Urothelium cell line (cell line): ENCODE measurements around the gene GPBP1L1.

Source experiments
- DNase-seq: peaks from one replicate; pipeline ENCODE4 v3.0.0; 2011; ENCODE audit warnings: low spot score, mixed read lengths
- FAIRE-seq: peaks from 2 replicates; lab custom pipeline; 2011; peaks lifted over from hg19 to GRCh38; lab: Jason Lieb, UNC

GPBP1L1 gene

GRCh38 chr1:45643978-45644377 is 42.4 kb downstream of the GPBP1L1 start:
- peak; percentile 13 for DNase-seq
- FAIRE-seq = no peak

DNA sequence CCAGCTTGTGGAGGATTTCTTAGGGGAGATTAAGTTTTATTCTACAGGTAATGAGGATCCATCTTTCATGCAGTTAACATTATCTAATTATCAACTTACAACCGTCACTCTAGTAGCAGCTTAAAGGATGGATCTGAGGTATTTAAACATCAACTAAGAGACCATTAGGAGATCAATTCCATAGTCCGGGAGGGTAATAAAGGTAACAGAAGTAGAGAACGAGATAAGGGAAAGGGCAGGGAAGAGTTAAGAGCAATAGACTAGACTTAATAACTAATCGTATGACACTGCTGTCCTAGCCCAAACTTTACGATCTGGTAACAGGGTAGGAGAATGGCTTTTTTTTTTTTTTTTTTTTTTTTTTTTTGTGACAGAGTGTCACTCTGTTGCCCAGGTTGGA is 43.0 kb downstream of the GPBP1L1 start:
- DNase-seq (no peak), FAIRE-seq (no peak)

DNA sequence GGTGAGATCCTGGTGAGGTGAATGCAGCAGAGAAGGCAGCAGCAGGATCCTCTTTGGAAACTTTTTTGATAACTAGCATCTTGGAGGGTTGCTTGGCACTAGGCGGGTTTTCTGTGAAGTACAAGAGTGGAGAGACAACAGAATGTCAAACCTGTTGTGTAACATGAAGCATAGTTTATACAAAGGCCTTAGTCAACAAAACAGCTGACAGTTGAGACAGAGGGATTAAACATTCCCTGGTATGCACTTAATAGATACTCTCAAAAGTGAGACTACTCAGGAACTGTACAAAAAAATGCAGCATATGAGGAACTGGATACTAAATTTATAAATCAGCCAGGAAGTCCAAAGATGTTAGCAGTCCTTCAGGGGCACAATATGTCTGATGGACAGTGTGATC is 46.0 kb downstream of the GPBP1L1 start:
- DNase-seq (no peak), FAIRE-seq (no peak)

GRCh38 chr1:45635211-45635610 is 51.1 kb downstream of the GPBP1L1 start:
- no peak for FAIRE-seq
- no peak for DNase-seq

DNA sequence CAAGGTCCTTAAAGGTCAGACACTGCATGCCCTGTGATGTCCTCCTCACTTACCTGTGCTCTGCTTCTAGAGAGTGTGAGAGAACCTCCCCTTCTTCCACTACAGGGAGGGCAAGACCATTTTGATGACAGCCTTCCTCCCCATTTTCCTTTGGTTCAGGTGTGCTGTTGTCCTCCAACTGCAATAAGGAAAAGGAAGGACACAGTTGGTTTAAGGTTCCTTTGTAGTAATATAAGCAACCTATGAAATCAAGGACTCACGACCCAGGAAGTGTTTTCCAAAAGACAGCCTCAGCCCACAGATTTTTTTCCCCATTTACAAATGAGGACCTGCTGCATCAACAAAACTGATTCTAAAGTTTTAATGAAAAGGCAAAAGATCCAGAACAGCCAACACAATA is 55.9 kb downstream of the GPBP1L1 start:
- FAIRE-seq = no peak
- DNase-seq = no peak

DNA sequence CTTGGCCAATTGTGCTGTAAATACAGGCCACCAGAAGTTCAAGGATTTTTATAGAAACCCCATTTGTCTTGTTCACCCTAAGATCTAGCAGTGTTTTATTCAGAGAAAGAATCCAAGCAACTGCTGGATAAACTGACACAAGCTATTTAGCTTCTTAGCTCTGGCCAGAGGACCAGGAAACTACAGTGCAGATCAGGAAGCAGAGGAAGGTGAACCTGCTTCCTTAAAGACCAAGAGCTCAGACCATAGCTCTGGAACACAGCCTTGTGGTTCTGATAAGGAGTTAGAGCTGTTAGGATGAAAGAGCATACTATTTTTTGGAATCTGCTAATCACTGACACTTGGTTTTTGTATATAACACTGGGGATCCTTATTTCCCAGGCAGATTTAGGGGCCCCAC is 57.3 kb downstream of the GPBP1L1 start:
- no peak for FAIRE-seq
- no peak for DNase-seq

GRCh38 chr1:45623972-45624371 is 62.4 kb downstream of the GPBP1L1 start, which contains the start of gene CCDC17:
Gene CCDC17 (minus strand): TSS chr1:45624054. CDS start chr1:45623909, 145 bp downstream.
- FAIRE-seq (no peak), DNase-seq (no peak)

DNA sequence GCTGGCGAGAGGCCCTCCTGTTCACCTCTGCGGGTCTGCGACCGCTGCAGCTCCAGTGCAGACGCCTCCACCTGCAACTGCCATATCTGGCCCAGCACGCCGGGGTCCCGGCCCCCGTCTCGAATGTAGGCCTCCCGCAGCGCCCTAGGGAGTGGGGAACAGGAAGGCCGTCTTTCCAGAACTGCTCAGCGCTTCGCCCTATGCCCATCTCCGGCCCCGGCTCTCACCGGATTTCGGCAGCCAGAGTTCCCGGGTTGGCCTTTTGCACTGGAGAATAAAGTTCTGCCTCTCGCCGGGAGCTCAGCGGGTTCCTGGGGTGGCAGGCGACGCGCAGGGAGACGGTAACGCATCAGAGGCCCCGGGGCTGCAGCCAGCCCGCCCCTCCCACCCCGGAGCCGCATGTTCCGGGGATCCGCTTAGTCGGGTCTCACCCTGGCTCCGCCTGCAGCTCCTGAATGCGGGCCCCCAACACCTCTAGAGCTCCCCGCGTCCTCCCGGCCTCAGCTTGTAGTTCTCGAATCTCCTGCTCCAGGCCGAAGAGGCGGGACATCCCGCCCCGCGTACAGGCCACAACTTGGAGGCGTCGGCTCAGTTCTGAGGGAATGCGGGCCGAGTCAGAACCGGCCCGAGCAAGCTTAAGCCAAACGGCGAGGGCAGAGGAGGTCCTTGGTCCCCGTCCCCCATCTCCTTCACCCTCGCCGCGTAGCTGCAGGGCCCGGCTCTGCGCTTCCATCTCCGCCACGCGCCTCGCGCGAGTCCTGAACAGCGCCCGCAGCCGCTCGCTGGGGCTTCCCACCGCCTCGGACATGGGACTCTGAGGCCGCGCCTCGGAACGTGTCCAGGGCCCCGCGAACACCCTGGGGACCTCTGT is 63.6 kb downstream of the GPBP1L1 start:
- no peak for DNase-seq
- no peak for FAIRE-seq

DNA sequence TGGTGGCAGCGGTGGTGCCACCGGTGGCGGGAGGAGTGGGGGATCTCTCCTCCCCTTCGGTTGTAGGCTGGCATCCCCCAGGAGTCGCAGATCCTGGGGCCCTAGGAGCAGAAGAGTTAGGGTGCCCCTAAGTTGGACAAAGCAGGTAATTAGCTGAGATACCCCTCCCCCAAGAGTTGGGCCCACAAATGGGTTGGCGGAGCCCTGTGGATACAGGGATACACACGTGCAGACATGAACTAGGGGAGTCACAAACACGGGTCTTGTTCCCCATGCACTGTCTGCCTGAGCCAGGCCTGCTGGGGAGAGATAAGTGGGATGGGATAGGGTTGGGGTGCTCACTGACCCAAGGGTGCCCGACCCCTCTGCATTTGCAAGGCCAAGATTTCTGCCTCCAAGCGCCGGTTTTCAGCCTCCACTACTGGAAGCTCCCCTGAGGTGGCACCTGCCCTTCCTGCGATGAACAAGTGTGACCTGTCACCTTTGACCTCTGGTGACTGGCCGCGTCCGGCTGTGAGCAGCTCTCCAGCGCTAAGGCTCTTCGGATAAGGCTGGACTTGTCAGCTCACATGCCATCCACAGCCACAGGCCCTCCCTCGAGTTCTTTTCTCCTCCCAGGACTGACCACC is 64.3 kb downstream of the GPBP1L1 start:
- no peak for FAIRE-seq
- DNase-seq = peak; percentile 7

DNA sequence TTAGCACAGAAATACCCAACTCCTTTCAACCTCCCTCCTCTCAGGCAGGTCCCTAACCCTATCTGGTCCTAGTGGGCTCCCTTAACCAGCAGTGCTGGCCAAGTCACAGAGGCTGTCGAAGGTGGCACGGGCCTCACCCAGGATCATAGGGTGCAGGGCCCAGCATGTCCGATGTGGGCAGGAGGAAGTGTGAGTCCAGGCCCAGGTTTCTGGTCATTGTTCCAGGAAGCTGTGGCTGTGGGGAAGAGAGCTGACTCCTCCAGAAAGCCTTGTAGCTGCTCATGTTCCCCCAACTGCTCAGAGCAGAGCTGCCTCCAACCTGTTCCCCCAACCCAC is 64.9 kb downstream of the GPBP1L1 start:
- FAIRE-seq = no peak
- peak; percentile 6 for DNase-seq

DNA sequence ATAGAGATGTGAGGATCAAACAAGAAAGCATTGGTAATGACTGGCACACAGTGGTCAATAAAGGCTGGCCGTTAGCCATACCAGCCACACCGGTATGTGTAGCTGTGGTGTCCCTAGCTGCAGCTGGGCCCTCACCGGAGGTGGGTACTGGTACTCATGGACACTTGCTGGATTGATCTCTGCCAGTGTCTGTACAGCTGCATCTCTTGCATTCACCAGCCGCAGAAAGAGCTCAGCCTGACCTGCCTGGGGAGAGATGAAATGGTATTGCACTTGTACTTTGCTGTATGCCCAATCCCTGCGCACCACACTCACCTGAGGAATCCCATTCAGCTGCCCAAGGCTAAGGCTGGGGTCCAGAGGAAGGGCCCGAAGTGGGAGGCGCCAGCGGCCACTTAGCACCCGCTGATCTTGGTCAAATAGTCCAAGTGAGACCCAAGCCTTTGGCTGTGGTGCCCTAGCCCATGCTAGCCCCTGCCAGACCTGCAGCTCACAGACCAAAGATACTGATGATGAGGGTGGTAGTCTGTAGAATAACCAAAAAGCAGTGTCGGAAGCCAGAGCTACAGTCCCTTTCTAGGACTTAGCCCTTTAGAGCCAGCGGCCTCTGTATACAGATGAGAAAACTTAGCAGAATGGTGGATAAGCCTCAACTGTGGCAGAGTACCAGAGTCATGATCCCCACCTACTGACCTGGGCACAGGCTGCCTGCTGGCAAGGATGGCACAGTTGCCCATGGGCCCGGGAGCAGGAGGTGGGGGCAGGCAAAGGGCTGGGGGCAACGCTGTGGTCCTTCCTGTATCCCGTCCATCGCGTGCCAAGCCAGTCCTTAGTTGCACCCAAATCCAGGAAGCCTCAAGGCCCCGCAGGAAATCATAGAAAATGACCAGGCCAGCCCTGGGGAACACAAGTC is 65.5 kb downstream of the GPBP1L1 start:
- FAIRE-seq (peak; percentile 93), DNase-seq (peak; percentile 6)

- DNase-seq (peak; percentile 8), FAIRE-seq (no peak)
Observed at GRCh38 chr1:45619149-45619921, 67.0 kb downstream of the GPBP1L1 start.

GRCh38 chr1:45617618-45618017 is 68.7 kb downstream of the GPBP1L1 start:
- FAIRE-seq = no peak
- DNase-seq = no peak

GRCh38 chr1:45615885-45616284 is 70.4 kb downstream of the GPBP1L1 start:
- FAIRE-seq (no peak), DNase-seq (no peak)

- DNase-seq (no peak), FAIRE-seq (no peak)
Observed at GRCh38 chr1:45612941-45613579, 73.3 kb downstream of the GPBP1L1 start.

- no peak for DNase-seq
- no peak for FAIRE-seq
Observed at GRCh38 chr1:45610589-45611226, 75.6 kb downstream of the GPBP1L1 start.

DNA sequence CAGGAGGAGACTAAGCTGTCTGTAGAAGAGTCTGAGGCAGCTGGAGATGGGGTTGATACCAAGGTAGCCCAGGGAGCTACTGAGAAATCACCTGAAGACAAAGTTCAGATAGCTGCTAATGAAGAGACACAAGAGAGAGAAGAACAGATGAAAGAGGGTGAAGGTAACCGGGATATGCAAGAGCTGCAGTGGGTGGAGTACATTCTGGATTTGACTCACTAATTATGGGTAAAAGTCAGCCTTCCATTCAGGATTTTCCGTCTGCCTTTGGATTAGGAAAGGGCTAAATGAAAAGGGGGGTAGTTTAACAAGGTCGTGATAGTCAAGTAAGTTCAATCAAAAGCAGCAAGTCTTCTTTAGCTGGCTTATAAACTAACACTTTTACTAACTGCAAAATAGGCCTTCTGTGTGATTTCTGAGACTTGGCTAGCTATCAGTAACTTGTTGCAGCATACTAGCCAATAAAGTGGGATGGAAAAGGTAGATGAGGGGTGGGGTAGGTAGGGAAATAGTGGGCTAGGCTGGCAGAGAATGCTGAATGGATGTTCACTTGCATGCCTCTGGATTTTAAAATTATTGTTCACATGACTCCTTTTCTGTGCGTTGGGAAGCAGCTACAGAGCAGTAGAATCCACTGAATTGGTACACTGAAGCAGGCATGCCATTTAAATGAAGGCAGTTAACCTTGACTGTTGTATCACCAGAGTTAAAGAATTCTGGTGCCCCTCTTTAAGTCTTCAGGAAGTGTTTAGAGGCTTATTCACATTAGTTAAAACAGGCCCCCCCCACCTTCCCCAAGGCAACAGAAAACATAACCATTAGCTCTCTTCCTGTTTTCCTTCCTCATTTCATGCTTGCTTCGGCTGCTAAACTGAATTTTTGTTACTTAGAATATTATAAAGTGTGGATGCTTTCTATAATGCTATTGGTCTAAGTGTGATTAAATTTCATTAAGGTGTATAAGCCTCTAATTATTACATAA is 77.9 kb downstream of the GPBP1L1 start:
- no peak for DNase-seq
- peak; percentile 17 for FAIRE-seq

GRCh38 chr1:45607404-45608074 is 78.8 kb downstream of the GPBP1L1 start:
- DNase-seq (no peak), FAIRE-seq (no peak)
